ENCODE measurements around the gene CHIA.

- no peak for TF ChIP-seq TAF1 (IDR thresholded peaks at IDR 0.05; ENCODE audit: borderline replicate concordance, insufficient read depth, low read length)
- no peak for TF ChIP-seq POLR2AphosphoS5 (IDR thresholded peaks at IDR 0.05; ENCODE audit: low read depth, low read length)
- no peak for TF ChIP-seq SIN3A (IDR thresholded peaks at IDR 0.05; ENCODE audit: borderline replicate concordance, insufficient read depth, low read length)
- TF ChIP-seq, protein P1, sequence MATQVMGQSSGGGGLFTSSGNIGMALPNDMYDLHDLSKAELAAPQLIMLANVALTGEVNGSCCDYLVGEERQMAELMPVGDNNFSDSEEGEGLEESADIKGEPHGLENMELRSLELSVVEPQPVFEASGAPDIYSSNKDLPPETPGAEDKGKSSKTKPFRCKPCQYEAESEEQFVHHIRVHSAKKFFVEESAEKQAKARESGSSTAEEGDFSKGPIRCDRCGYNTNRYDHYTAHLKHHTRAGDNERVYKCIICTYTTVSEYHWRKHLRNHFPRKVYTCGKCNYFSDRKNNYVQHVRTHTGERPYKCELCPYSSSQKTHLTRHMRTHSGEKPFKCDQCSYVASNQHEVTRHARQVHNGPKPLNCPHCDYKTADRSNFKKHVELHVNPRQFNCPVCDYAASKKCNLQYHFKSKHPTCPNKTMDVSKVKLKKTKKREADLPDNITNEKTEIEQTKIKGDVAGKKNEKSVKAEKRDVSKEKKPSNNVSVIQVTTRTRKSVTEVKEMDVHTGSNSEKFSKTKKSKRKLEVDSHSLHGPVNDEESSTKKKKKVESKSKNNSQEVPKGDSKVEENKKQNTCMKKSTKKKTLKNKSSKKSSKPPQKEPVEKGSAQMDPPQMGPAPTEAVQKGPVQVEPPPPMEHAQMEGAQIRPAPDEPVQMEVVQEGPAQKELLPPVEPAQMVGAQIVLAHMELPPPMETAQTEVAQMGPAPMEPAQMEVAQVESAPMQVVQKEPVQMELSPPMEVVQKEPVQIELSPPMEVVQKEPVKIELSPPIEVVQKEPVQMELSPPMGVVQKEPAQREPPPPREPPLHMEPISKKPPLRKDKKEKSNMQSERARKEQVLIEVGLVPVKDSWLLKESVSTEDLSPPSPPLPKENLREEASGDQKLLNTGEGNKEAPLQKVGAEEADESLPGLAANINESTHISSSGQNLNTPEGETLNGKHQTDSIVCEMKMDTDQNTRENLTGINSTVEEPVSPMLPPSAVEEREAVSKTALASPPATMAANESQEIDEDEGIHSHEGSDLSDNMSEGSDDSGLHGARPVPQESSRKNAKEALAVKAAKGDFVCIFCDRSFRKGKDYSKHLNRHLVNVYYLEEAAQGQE (IDR thresholded peaks at IDR 0.05; ENCODE audit: insufficient read depth in 1 of 2, low read depth in 2 of 2, low read length in 2 of 2): no peak
These were observed 19.0 kb downstream of the CHIA start for GRCh38 chr1:111309690-111310089.

Data from PFSK-1 (cell line).